NCI-H1092 treated with DMSO at 0.1 percent for 48 hours (cell line): ENCODE data around the gene EFR3B.
"Not testable (repeated sequence)": the region's sequence is repeated elsewhere in the genome, so short reads cannot be mapped to it uniquely, and the experiment has no call there.

Experiments
- DNase-seq: peaks from one replicate; lab custom pipeline; 2025; lab: John Stamatoyannopoulos, UW

The EFR3B gene

GRCh38 chr2:25073025-25073424 lies 31.1 kb downstream of the EFR3B start:
- no peak for DNase-seq

- DNase-seq: no peak
These were observed 32.0 kb downstream of the EFR3B start for GRCh38 chr2:25073914-25074313.

- no peak for DNase-seq
These were observed 33.0 kb downstream of the EFR3B start for GRCh38 chr2:25074826-25075225.

GRCh38 chr2:25076749-25077148 lies 34.9 kb downstream of the EFR3B start:
- DNase-seq: peak; percentile 20

GRCh38 chr2:25077789-25078169 lies 35.9 kb downstream of the EFR3B start:
- no peak for DNase-seq

- DNase-seq: peak; percentile 80
These were observed 36.5 kb downstream of the EFR3B start for GRCh38 chr2:25078170-25079049.

GRCh38 chr2:25079050-25079635 lies 37.3 kb downstream of the EFR3B start:
- peak; percentile 57 for DNase-seq

- DNase-seq: no peak
These were observed 39.4 kb downstream of the EFR3B start for GRCh38 chr2:25081237-25081790.

GRCh38 chr2:25082002-25082622 lies 40.2 kb downstream of the EFR3B start:
- DNase-seq: no peak

GRCh38 chr2:25085761-25086560 lies 44.1 kb downstream of the EFR3B start:
- DNase-seq: peak; percentile 45

GRCh38 chr2:25088817-25089516 lies 47.1 kb downstream of the EFR3B start:
- no peak for DNase-seq

GRCh38 chr2:25089605-25090315 lies 47.9 kb downstream of the EFR3B start:
- no peak for DNase-seq

- no peak for DNase-seq
These were observed 48.9 kb downstream of the EFR3B start for GRCh38 chr2:25090801-25091200.

- no peak for DNase-seq
These were observed 49.4 kb downstream of the EFR3B start for GRCh38 chr2:25091265-25091664.

GRCh38 chr2:25098056-25098455 lies 56.2 kb downstream of the EFR3B start:
- no peak for DNase-seq

- no peak for DNase-seq
These were observed 57.0 kb downstream of the EFR3B start for GRCh38 chr2:25098670-25099486.

GRCh38 chr2:25102352-25102751 lies 60.5 kb downstream of the EFR3B start:
- not testable (repeated sequence) for DNase-seq

GRCh38 chr2:25103287-25103871 lies 61.5 kb downstream of the EFR3B start:
- DNase-seq: no peak

- DNase-seq: no peak
These were observed 62.9 kb downstream of the EFR3B start for GRCh38 chr2:25104736-25105135.
